ENCODE results near the gene TLE1.

- TF ChIP-seq CTCF (conservative IDR thresholded peaks at IDR 0.05; ENCODE audit: low read depth, low read length) (no peak), EZH2 (IDR thresholded peaks at IDR 0.05; ENCODE audit: low read length, unreplicated experiment) (no peak), EZH2phosphoT487 (IDR thresholded peaks at IDR 0.05; ENCODE audit: borderline replicate concordance, low read length) (no peak)
These were observed 91.2 kb downstream of the TLE1 start for GRCh38 chr9:81598123-81598497.

Data from PC-3 (cell line).